Measurements from ENCODE around the gene DSCAM.

DNA sequence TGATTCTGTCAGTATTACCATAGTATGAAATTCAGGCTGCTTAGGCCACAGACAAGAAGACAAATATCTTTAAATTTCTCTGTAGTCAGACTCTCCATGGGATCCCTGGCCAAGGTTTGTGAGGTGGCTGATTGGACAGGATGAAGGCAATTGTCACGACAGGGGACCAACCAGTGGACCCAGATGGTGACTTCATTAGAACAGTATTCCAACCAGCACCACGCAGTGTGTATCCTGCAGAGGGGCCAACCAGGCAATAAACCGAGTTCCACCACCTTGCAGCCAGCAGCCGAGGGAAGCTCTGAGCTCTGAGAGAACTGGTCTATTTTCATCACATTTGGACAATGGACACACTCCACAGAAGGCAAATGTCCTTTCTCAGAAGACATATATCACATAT, 16.1 kb downstream of the DSCAM start:
- TF ChIP-seq EP300 (IDR thresholded peaks at IDR 0.05) (no peak), CTCF (IDR thresholded peaks at IDR 0.05) (no peak), POLR2A (IDR thresholded peaks at IDR 0.05) (no peak)

Data from gastroesophageal sphincter (tissue), 3 donors.